Measurements from ENCODE around the gene KRTAP25-1. TPM values are rescaled to one million over a fixed set of nuclear protein-coding genes. Genes with fewer than 3 reads are reported as not detected.

Gene KRTAP25-1
- total RNA-seq, 4 donors from 2014 or later: not detected

DNA sequence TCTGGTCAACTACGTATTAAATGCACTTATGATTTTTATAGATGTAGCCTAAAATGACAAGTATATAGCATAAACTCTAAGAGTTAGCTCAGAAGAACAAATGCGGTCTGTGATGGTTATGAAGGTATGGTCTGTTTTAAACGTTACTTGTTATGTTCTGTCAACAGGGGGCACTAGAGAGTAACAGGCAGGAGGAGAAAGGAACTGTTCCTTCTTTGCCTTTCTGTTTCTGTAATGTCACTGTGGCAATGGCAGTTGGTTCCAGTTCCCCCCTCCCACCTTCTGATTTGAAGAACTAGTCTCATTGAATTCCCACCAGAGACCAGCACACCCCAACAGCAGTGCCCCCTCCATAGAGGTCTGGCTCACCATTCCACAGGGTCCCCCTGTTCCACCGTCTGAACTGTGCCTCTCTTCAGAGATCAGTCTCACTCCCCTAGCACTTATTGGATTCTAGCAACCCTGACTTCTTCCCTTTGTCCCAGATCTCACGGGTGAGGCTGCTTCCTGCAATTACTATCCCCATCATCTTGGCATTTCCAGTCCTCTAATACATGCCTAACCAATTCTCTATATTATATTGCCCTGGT lies 20.6 kb downstream of the KRTAP25-1 start:
- intact Hi-C loops (cut with DNase I; ENCODE audit: low total_unique reads): no loop called here
- TF ChIP-seq, protein P1, sequence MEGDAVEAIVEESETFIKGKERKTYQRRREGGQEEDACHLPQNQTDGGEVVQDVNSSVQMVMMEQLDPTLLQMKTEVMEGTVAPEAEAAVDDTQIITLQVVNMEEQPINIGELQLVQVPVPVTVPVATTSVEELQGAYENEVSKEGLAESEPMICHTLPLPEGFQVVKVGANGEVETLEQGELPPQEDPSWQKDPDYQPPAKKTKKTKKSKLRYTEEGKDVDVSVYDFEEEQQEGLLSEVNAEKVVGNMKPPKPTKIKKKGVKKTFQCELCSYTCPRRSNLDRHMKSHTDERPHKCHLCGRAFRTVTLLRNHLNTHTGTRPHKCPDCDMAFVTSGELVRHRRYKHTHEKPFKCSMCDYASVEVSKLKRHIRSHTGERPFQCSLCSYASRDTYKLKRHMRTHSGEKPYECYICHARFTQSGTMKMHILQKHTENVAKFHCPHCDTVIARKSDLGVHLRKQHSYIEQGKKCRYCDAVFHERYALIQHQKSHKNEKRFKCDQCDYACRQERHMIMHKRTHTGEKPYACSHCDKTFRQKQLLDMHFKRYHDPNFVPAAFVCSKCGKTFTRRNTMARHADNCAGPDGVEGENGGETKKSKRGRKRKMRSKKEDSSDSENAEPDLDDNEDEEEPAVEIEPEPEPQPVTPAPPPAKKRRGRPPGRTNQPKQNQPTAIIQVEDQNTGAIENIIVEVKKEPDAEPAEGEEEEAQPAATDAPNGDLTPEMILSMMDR (IDR thresholded peaks at IDR 0.05): no peak
- TF ChIP-seq POLR2A (IDR thresholded peaks at IDR 0.05): no peak
- H3K4me3 ChIP-seq (ENCODE audit: low read depth, poor library complexity, severe bottlenecking): no peak overlapping the region
- WGBS, 2 donors: 78 to 83% methylated on average over 5 of the region's 5 CpGs
- DNase-seq (ENCODE audit: low spot score in 2 of 2): no peak

DNA sequence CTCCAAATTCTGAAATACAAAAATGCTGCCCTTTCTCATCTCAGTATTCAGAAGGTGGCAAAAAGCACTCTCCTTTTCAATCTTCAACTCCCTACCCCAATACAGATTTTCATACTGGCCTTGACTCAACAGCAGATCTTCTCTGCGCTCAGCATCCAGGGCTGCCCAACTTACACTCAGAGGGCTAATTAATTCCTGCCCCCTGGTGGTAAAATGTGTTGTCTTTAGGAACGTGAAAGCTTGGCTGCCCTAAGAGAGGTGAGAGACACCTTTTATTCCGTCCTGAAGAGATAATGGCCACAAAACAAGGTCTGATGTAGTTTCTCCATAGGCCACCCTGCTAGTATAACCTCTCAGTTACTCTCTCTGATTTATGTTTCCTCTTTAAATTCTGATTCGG lies 31.5 kb downstream of the KRTAP25-1 start:
- DNase-seq (ENCODE audit: low spot score in 2 of 2): no peak
- intact Hi-C loops (cut with DNase I; ENCODE audit: low total_unique reads): no loop called here
- no peak overlapping the region for H3K4me3 ChIP-seq (ENCODE audit: low read depth, poor library complexity, severe bottlenecking)
- 71 to 74% methylated on average over 4 of the region's 4 CpGs for WGBS, 2 donors
- TF ChIP-seq POLR2A (IDR thresholded peaks at IDR 0.05): no peak
- TF ChIP-seq, protein P1 (IDR thresholded peaks at IDR 0.05): no peak

DNA sequence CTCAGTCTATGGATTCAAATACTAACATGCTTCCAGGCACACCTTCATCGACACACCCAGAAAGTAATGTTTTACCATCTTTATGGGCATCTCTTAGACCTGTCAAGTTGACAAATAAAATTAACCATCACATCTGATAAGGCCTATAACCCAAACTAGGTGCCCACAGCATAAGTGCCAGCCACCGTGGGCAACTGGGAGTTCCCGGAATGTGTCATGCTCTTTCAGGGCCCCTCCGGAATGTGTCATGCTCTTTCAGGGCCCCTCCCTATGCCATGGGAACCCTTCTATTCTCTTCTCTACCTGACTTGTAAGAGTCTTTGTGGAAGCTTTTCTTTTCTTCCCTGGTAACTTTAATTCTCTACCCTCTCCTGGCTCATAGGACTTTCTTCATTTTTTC lies 33.2 kb downstream of the KRTAP25-1 start:
- WGBS, 2 donors: 58 to 60% methylated on average over 4 of the region's 4 CpGs
- no peak for DNase-seq (ENCODE audit: low spot score in 2 of 2)
- intact Hi-C loops (cut with DNase I; ENCODE audit: low total_unique reads): no loop called here

DNA sequence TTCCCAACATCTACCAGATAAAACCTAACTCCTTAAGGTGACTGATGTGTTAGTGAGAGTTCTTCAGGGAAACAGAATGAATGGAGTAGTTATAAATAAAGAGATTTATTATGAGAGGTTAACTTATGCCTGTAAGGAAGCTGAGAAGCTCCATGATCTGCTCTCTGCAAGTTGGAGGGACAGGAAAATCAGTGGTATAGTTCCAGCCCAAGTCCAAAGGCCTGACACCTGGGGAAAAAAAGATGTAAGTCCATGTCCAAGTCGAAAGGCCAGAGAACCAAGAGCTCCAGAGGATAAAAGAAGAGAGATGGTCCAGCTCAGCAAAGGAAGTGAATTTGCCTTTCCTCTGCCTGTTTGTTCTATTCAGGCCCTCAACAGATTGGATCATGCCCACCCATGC lies 33.6 kb downstream of the KRTAP25-1 start:
- TF ChIP-seq POLR2A (IDR thresholded peaks at IDR 0.05): no peak
- TF ChIP-seq, protein P1 (IDR thresholded peaks at IDR 0.05): no peak
- intact Hi-C loops (cut with DNase I; ENCODE audit: low total_unique reads): no loop called here
- 31 to 45% methylated on average over 1 of the region's 1 CpG for WGBS, 2 donors
- H3K4me3 ChIP-seq (ENCODE audit: low read depth, poor library complexity, severe bottlenecking): no peak overlapping the region
- DNase-seq (ENCODE audit: low spot score in 2 of 2): no peak

More for the DNA sequence above, 33.2 kb downstream of the KRTAP25-1 start:
- H3K4me3 ChIP-seq (ENCODE audit: low read depth, poor library complexity, severe bottlenecking): no peak overlapping the region
- TF ChIP-seq POLR2A (IDR thresholded peaks at IDR 0.05): no peak
- TF ChIP-seq, protein P1 (IDR thresholded peaks at IDR 0.05): no peak

DNA sequence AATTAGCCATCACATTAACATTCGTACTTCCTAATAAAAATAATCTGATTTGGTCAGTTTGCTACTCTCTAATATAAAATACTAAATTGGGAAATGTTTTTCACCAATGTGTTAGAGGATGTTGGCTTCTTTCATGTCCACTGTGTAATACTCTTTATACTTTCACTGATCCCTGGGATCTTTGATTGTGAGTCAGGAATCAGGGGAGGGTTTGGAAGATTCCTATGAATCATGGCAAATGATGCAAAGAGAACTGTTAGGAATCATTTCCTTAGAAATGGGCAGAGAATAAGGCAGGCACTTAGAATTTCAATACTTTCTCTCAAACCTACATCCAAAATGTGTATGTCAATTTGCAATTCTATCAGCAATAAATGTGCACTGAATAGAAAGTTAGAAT lies 37.5 kb downstream of the KRTAP25-1 start:
- TF ChIP-seq, protein P1 (IDR thresholded peaks at IDR 0.05): no peak
- TF ChIP-seq POLR2A (IDR thresholded peaks at IDR 0.05): no peak
- DNase-seq (ENCODE audit: low spot score in 2 of 2): no peak
- WGBS, 2 donors: 85 to 92% methylated on average over 1 of the region's 1 CpG
- no peak overlapping the region for H3K4me3 ChIP-seq (ENCODE audit: low read depth, poor library complexity, severe bottlenecking)
- intact Hi-C loops (cut with DNase I; ENCODE audit: low total_unique reads): no loop called here

DNA sequence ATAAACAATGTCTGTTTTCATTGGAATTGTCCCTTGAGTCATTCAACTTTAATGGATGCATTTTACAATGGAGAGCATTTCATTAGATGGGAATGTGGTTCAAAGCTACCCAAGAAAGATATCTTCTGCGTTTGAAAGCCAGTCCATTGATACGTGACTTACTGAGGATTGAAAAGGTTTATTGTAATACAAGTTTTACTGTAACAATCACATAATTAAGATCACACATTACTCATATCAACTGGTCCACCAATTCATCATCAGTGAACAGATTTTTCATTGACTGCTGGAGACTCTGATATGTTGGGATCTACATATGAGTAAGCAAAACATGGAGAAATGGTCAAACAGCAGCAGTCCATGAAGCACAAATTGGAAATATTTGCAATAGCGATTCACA lies 39.4 kb downstream of the KRTAP25-1 start:
- DNase-seq (ENCODE audit: low spot score in 2 of 2): no peak
- no peak overlapping the region for H3K4me3 ChIP-seq (ENCODE audit: low read depth, poor library complexity, severe bottlenecking)
- TF ChIP-seq POLR2A (IDR thresholded peaks at IDR 0.05): no peak
- TF ChIP-seq, protein P1 (IDR thresholded peaks at IDR 0.05): no peak
- intact Hi-C loops (cut with DNase I; ENCODE audit: low total_unique reads): no loop called here
- 70 to 71% methylated on average over 3 of the region's 3 CpGs for WGBS, 2 donors
